ENCODE measurements around the gene RYR3. TPM values are rescaled to one million over a fixed set of nuclear protein-coding genes. Genes with fewer than 3 reads are reported as not detected.

The RYR3 gene
- not detected for total RNA-seq
- long read RNA-seq: 0 reads

- peak; percentile 33 for DNase-seq
- intact Hi-C loops (cut with DNase I): no loop called here
Observed at GRCh38 chr15:33310481-33311311, at the start of gene RYR3. Gene RYR3, plus strand, starts transcription at chr15:33310967. Its CDS starts 79 bp downstream, at chr15:33311046.

GRCh38 chr15:33262306-33262705, 48.5 kb upstream of the RYR3 start:
- DNase-seq (no peak), ATAC-seq (ENCODE audit: poor library complexity) (no peak)
- intact Hi-C loops (cut with DNase I): no loop called here

More at GRCh38 chr15:33310481-33311311, at the start of gene RYR3:
- ATAC-seq (ENCODE audit: poor library complexity): no peak

- intact Hi-C loops (cut with DNase I): no loop called here
- ATAC-seq (ENCODE audit: poor library complexity) (no peak), DNase-seq (no peak)
Observed at GRCh38 chr15:33277689-33278088, 33.1 kb upstream of the RYR3 start.

- DNase-seq (no peak), ATAC-seq (ENCODE audit: poor library complexity) (no peak)
- intact Hi-C loops (cut with DNase I): no loop called here
Observed at GRCh38 chr15:33278816-33279612, 31.8 kb upstream of the RYR3 start.

- no peak for DNase-seq
- no peak for ATAC-seq (ENCODE audit: poor library complexity)
- intact Hi-C loops (cut with DNase I): no loop called here
Observed at GRCh38 chr15:33279613-33280205, 31.1 kb upstream of the RYR3 start.

DNA sequence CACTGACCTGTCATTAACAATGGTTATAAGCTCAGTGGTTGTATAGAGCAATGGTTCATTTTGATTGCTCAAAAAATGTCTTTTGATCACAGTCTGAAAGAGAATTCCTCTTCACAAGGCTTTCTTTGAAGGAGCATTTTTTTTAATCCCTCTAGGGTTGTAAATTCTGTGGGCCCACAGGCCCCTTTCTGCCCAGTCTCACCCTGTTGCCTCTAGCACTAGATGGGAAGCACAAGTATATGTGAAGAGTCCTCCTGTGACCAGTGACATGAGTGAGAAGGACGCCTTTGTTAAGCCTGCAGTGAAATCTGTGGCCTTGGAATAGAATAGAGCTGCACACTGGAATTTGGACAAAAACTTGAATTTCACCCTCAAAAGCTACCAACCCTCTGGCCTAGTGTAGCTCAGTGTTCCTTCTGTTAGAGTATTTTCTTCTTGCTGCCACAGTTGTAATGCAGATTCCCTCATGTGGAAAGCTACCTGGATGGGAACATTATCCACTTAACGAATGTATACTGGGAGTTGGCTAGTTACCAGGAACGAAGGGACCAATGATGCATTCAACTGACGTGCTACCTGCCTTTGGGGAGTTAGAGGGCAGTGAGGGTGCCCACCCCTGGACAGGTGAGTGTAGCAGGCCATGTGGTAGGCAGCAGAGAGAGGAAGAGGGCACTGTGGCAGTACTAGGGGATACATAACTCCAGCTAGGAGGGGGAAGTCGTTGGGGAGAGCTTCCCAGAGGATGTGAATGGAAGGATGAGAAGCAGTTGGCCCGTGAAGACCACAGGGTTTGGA, 28.3 kb upstream of the RYR3 start:
- intact Hi-C loops (cut with DNase I): no loop called here
- ATAC-seq (ENCODE audit: poor library complexity): no peak
- no peak for DNase-seq

DNA sequence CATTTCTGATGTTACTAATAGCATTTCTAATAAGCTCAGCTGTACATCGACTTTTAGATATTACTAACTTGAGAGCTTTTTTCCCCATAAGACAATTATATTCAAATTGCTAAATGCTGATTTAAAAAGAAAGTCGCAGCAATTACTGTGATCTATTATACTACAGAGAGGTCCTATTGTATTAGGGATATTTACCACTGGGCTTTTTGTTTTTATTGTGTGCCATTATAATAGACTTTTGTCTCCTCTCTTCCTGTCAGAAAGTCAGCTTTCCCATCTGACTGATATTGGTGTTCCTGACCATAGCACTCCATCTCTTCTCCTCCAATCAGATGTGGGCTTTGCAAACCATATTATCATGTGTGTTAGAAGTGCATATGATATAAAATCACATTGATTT, 27.2 kb upstream of the RYR3 start:
- intact Hi-C loops (cut with DNase I): no loop called here
- DNase-seq (no peak), ATAC-seq (ENCODE audit: poor library complexity) (no peak)

- ATAC-seq (ENCODE audit: poor library complexity): no peak
- DNase-seq: no peak
- intact Hi-C loops (cut with DNase I): no loop called here
Observed at GRCh38 chr15:33284336-33284735, 26.4 kb upstream of the RYR3 start.

DNA sequence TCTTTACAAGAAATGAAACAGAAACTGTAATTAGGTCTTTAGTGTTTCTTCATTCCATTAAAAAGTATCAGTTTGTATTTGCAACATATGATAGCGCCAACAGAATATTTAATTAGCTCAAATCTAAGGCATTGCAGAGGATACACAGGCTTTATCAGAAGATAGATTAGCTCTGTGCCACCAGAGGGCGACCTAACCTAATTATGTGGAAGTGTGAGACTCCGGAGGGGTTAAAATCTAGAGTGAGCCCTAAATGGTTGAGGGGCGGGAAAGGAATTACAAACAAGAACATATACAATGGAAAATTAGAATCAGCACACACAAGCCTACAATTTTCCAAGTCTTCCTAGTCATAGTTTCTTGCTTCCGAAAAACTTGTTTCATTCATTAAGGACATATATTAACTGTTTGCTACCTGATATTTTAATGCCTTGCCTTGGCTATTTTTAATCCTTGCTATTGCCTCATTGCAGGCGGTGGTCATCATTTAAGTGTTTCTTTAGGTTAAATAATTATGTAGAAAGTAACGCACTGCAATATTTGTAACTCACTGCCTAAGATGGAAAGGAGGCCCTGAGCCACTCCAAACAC, 18.0 kb upstream of the RYR3 start:
- ATAC-seq (ENCODE audit: poor library complexity): peak; percentile 82
- intact Hi-C loops (cut with DNase I): loop anchor here (10.0 kb wide), 1 partner anchor 412 kb away; no protein-coding TSS in a partner anchor
- DNase-seq: no peak

GRCh38 chr15:33293713-33294334, 16.9 kb upstream of the RYR3 start:
- ATAC-seq (ENCODE audit: poor library complexity): peak; percentile 34
- intact Hi-C loops (cut with DNase I): loop anchor here (10.0 kb wide), 1 partner anchor 411 kb away; no protein-coding TSS in a partner anchor
- DNase-seq: no peak

GRCh38 chr15:33296050-33296449, 14.7 kb upstream of the RYR3 start:
- DNase-seq (no peak), ATAC-seq (ENCODE audit: poor library complexity) (no peak)
- intact Hi-C loops (cut with DNase I): loop anchor here (10.0 kb wide), 1 partner anchor 409 kb away; no protein-coding TSS in a partner anchor

- intact Hi-C loops (cut with DNase I): loop anchor here (10.0 kb wide), 1 partner anchor 408 kb away; no protein-coding TSS in a partner anchor
- ATAC-seq (ENCODE audit: poor library complexity): no peak
Observed at GRCh38 chr15:33296856-33297255, 13.9 kb upstream of the RYR3 start.

GRCh38 chr15:33298631-33299030, 12.1 kb upstream of the RYR3 start:
- DNase-seq (no peak), ATAC-seq (ENCODE audit: poor library complexity) (no peak)
- intact Hi-C loops (cut with DNase I): loop anchor here (10.0 kb wide), 1 partner anchor 406 kb away; no protein-coding TSS in a partner anchor

More at GRCh38 chr15:33296856-33297255, 13.9 kb upstream of the RYR3 start:
- DNase-seq: no peak

GRCh38 chr15:33304924-33305323, 5.8 kb upstream of the RYR3 start:
- ATAC-seq (ENCODE audit: poor library complexity): no peak
- intact Hi-C loops (cut with DNase I): no loop called here

DNA sequence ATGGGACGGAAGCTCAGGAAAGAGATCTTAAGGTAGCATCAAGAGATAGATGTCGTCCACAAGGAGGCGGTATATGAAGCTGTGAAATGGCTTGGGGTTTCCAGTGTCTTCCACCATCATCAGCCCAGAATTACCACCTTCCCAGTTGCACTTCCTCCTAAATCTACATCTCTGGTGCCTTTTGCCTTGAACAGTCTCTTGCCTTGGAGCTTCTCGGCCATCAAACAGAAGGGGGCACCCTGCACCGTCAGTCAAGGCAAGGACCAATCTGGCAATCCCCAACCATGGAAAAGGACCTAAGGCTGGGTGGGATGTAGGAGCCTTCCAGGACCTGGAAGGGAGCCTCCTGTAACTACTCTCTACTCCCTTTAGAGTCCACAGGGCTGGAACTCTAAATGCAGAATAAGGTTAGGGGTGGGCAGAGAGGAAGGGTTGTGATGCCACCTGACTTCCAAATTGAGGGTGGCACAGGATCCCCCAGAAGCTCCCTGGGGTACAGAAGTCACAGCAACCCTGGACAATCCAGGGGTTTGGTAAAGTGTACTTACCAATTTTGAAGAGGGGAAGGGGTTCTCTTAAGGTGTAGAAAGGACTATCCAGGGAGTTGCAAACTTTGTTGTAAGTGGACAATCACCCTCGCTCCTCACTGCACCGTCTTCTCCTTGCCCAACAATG, 1.0 kb upstream of the RYR3 start:
- DNase-seq: no peak
- intact Hi-C loops (cut with DNase I): no loop called here
- ATAC-seq (ENCODE audit: poor library complexity): no peak

More at GRCh38 chr15:33304924-33305323, 5.8 kb upstream of the RYR3 start:
- DNase-seq: no peak

- ATAC-seq (ENCODE audit: poor library complexity) (no peak), DNase-seq (no peak)
- intact Hi-C loops (cut with DNase I): no loop called here
Observed at GRCh38 chr15:33311312-33311971, 675 bp downstream of the RYR3 start.
